ENCODE data around the gene DAB2IP.

The DAB2IP gene

GRCh38 chr9:121753802-121754654 lies 102.6 kb downstream of the DAB2IP start:
- no peak overlapping the region for H3K27ac ChIP-seq (ENCODE audit: low read depth, low read length, poor library complexity, severe bottlenecking)
- H4K20me1 ChIP-seq (ENCODE audit: insufficient read depth, low read length) = no peaks in the 10 kb centered on the region
- TF ChIP-seq CTCF (IDR thresholded peaks at IDR 0.05; ENCODE audit: low read length) (no peak), EZH2 (IDR thresholded peaks at IDR 0.05; ENCODE audit: borderline replicate concordance, low read length) (no peak)
- H3K9me2 ChIP-seq (ENCODE audit: low read depth, low read length) = no peaks in the 10 kb centered on the region
- H3F3A ChIP-seq (ENCODE audit: insufficient read depth, low read length) = no peaks in the 10 kb centered on the region
- H3K27me3 ChIP-seq (ENCODE audit: insufficient read depth, low read length) = no peaks in the 10 kb centered on the region
- H3K4me1 ChIP-seq (ENCODE audit: insufficient read depth, low read length, severe bottlenecking) = no peaks in the 10 kb centered on the region
- H3K79me2 ChIP-seq (ENCODE audit: insufficient read depth, low read length) = no peaks in the 10 kb centered on the region
- H3K4me3 ChIP-seq (ENCODE audit: low read depth, low read length, poor library complexity, severe bottlenecking) = no peak overlapping the region
- H3K9ac ChIP-seq (ENCODE audit: low read length) = no peak overlapping the region
- H3K9me3 ChIP-seq (ENCODE audit: low read length) = no peaks in the 10 kb centered on the region
- H3K36me3 ChIP-seq (ENCODE audit: insufficient read depth, low read length) = peaks cover 19% of the 10 kb centered on the region; the same call in 1 of the 2 replicates
- H3K4me2 ChIP-seq (ENCODE audit: low read length) = no peak overlapping the region
- H2AFZ ChIP-seq (ENCODE audit: low read length) = no peak overlapping the region

- H2AFZ ChIP-seq (ENCODE audit: low read length) = no peak overlapping the region
- H3K9me3 ChIP-seq (ENCODE audit: low read length) = no peaks in the 10 kb centered on the region
- no peak overlapping the region for H3K27ac ChIP-seq (ENCODE audit: low read depth, low read length, poor library complexity, severe bottlenecking)
- peaks cover 27% of the 10 kb centered on the region; the same call in 1 of the 2 replicates for H3K36me3 ChIP-seq (ENCODE audit: insufficient read depth, low read length)
- H3K4me1 ChIP-seq (ENCODE audit: insufficient read depth, low read length, severe bottlenecking) = no peaks in the 10 kb centered on the region
- no peak for TF ChIP-seq CTCF (IDR thresholded peaks at IDR 0.05; ENCODE audit: low read length)
- H4K20me1 ChIP-seq (ENCODE audit: insufficient read depth, low read length) = no peaks in the 10 kb centered on the region
- no peak overlapping the region for H3K4me2 ChIP-seq (ENCODE audit: low read length)
- no peaks in the 10 kb centered on the region for H3F3A ChIP-seq (ENCODE audit: insufficient read depth, low read length)
- no peak overlapping the region for H3K4me3 ChIP-seq (ENCODE audit: low read depth, low read length, poor library complexity, severe bottlenecking)
- H3K9me2 ChIP-seq (ENCODE audit: low read depth, low read length) = no peaks in the 10 kb centered on the region
- no peak overlapping the region for H3K9ac ChIP-seq (ENCODE audit: low read length)
- H3K27me3 ChIP-seq (ENCODE audit: insufficient read depth, low read length) = no peaks in the 10 kb centered on the region
- no peaks in the 10 kb centered on the region for H3K79me2 ChIP-seq (ENCODE audit: insufficient read depth, low read length)
Observed at GRCh38 chr9:121754655-121755436, 103.4 kb downstream of the DAB2IP start.

- H3K36me3 ChIP-seq (ENCODE audit: insufficient read depth, low read length) = peaks cover 34% of the 10 kb centered on the region; the same call in 1 of the 2 replicates
- TF ChIP-seq CTCF (IDR thresholded peaks at IDR 0.05; ENCODE audit: low read length) (no peak), EZH2 (IDR thresholded peaks at IDR 0.05; ENCODE audit: borderline replicate concordance, low read length) (no peak)
- no peaks in the 10 kb centered on the region for H3K27me3 ChIP-seq (ENCODE audit: insufficient read depth, low read length)
- no peak overlapping the region for H3K4me3 ChIP-seq (ENCODE audit: low read depth, low read length, poor library complexity, severe bottlenecking)
- no peaks in the 10 kb centered on the region for H4K20me1 ChIP-seq (ENCODE audit: insufficient read depth, low read length)
- no peaks in the 10 kb centered on the region for H3K9me2 ChIP-seq (ENCODE audit: low read depth, low read length)
- H3K4me1 ChIP-seq (ENCODE audit: insufficient read depth, low read length, severe bottlenecking) = no peaks in the 10 kb centered on the region
- H3K79me2 ChIP-seq (ENCODE audit: insufficient read depth, low read length) = no peaks in the 10 kb centered on the region
- H3F3A ChIP-seq (ENCODE audit: insufficient read depth, low read length) = no peaks in the 10 kb centered on the region
- no peak overlapping the region for H3K4me2 ChIP-seq (ENCODE audit: low read length)
- H3K9ac ChIP-seq (ENCODE audit: low read length) = no peak overlapping the region
- no peak overlapping the region for H2AFZ ChIP-seq (ENCODE audit: low read length)
- no peaks in the 10 kb centered on the region for H3K9me3 ChIP-seq (ENCODE audit: low read length)
- H3K27ac ChIP-seq (ENCODE audit: low read depth, low read length, poor library complexity, severe bottlenecking) = no peak overlapping the region
Observed at GRCh38 chr9:121755581-121755980, 104.1 kb downstream of the DAB2IP start.

Measured in OCI-LY1 (cell line).